Measurements from ENCODE around the gene BCAS1. TPM values are rescaled to one million over a fixed set of nuclear protein-coding genes. Genes with fewer than 3 reads are reported as not detected.
"Not testable (repeated sequence)": the region's sequence is repeated elsewhere in the genome, so short reads cannot be mapped to it uniquely, and the experiment has no call there.

BCAS1 gene
- polyA plus RNA-seq, 4 donors = 0.66 to 6.2 (median 4.4) TPM

GRCh38 chr20:53932655-53933192 lies 137.7 kb downstream of the BCAS1 start:
- not testable (repeated sequence) for DNase-seq (ENCODE audit: low read depth in 4 of 4, low spot score in 3 of 4)

GRCh38 chr20:53931597-53931996 lies 138.8 kb downstream of the BCAS1 start:
- DNase-seq (ENCODE audit: low read depth in 4 of 4, low spot score in 3 of 4) = no peak

GRCh38 chr20:53930651-53931504 lies 139.5 kb downstream of the BCAS1 start:
- no peak for DNase-seq (ENCODE audit: low read depth in 4 of 4, low spot score in 3 of 4)

GRCh38 chr20:53929974-53930650 lies 140.3 kb downstream of the BCAS1 start:
- DNase-seq (ENCODE audit: low read depth in 4 of 4, low spot score in 3 of 4) = no peak

- no peak for DNase-seq (ENCODE audit: low read depth in 4 of 4, low spot score in 3 of 4)
Measured at GRCh38 chr20:53929399-53929798, 141.0 kb downstream of the BCAS1 start.

DNA sequence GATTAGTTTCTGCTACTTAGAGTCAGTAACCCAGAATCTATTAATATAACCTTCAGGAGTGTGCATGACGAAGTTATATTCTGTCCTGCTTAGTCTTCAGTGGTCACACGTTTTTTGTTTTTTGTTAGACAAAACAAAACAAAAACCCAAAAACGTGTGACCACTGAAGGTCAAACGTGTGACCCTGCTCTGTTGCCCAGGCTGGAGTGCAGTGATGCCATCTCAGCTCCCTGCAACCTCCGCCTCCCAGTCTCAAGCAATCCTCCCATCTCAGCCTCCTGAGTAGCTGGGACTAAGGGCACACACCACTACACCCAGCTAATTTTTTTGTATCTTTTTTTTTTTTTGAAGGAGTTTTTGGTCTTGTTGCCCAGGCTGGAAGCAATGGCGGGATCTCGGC lies 142.4 kb downstream of the BCAS1 start:
- no peak for DNase-seq (ENCODE audit: low read depth in 4 of 4, low spot score in 3 of 4)

DNA sequence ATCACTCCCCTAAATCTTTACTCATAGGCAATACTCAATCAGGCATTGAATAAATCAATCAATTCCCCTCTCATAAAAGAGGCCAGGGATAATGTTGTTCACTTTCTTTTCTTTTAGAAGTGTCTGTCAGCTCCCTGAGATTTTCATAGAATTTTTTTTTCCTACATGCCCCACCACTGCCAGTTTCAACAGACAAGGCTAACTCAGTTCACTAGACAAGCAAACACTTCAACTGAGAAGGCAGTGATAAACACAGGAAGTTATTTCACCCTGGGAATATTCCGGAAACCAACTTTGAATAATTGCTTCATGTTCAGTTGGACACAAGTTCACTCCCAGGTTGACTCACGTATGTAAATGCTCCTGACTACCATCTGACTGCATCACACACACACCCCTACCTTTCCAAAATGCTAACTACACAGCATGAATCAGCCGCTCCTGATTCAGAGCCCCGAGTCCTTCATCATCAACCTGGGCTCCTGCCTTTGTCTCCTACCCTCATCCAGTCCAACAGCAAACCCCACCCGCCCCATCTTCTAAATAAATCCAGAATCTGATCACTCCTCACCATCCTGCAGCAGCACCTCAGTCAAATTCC lies 143.9 kb downstream of the BCAS1 start:
- no peak for DNase-seq (ENCODE audit: low read depth in 4 of 4, low spot score in 3 of 4)

DNA sequence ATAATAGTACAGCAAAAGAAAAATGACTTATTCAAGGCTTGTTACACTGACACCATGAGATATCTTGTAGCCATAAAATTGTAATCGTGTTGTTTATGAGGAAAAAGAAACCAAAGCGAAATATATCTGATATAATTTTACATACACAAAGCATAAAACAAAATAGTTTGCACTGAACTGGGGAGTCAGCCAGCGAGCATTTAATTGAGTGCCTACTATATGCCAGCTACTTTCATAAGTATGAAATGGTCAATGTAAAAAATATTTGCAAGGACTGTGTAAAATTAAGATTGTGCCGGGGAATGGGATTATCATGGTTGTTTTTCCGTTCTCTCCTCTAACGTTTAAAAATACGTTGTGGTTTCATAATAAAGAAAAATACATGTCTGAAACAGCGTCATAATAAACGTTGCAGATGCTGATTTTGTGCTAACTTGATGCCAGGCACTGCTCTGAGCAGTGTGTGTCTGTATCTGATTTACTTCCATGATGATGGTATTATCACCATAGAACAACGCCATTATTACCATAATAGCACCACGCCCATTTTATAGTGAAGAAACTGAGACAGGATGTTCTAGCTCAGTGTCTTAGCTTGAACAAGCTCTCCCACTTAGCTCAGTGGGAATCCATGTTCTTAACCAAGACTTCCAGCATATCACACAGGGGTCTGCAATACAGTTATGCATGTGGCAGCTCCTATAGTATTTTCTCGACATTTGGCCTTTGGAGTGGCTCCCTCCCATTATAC lies 144.6 kb downstream of the BCAS1 start:
- no peak for DNase-seq (ENCODE audit: low read depth in 4 of 4, low spot score in 3 of 4)

DNA sequence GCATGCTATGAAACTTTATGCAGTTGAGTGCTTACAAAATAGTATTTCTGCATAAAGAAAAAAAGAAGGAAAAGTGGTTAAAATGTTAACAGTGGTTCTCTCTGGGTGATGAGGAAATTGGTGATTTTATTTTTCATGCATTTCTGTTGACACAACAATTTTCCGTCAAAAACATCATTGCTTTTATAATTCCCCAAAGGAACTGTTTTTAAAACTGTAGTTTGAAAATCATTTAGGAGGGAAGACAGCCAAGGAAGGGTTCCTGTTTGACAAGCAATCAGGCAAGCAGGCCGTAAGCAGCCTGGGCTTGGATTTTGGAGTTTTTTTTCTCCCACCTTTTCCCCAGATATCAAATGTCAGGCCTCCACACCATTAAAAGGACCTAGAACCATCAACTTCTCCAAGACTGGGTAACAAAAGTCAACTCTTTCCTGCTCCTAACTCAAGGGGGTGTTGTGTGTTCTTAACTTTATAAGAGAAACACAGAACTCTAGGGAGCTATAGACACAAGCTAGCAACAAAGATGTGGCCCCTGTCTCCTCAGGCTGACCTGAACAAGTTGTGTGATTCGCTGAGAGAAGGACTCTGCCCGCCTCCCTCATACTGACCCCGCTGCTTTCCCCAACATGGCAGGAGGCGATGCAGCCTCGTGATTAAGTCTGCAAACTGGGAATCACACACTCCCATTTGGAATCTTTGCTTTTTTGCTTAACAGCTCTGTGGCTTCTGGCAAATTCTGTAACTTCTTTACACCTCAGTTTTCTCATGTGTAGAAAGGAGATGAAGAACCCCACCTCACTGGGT lies 146.6 kb downstream of the BCAS1 start:
- DNase-seq (ENCODE audit: low read depth in 4 of 4, low spot score in 3 of 4) = no peak

DNA sequence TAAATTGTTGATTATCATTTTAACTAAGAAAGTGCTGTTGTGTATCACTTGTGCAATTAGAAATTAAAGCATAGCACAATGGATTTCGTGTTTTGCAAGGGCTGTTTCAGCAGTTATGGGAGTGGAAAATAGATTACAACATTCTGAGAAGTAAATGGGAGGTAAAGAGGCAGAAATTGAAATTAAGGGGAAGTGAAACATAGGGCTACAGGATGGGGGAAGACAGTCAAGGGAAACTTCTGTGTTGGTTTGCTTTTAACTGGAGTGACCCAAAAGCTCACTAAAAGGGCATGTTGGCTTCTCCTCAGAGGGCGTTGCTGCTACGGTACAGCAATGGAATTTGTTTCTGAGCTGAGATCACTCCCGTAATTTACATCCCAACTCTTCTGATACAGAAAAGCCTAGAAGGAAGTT lies 147.5 kb downstream of the BCAS1 start:
- no peak for DNase-seq (ENCODE audit: low read depth in 4 of 4, low spot score in 3 of 4)

DNA sequence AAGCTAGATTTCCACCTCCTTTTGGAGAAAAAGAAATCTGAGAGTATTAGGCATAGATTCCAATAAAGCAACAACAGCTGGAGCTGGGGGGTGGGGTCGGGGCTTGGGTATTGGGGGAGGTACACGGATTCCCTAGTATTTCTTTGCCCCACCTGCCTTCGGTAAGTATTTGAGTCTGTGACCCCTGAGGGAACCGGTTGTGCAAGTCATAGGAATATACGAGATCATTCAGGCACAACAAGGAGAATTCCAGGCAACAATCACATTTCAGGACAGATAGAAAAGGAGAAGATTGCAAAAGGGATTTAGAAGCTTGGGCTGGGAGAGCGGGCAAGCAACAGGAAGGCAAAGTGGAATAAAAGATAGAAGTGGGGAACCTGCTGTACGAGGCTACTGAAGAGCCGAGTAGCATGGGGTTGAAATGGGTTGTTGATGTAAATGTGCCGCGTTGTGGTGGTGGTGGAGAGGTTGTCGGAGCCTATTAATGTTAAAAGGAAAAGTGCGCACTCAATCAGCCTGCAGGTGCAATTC lies 148.9 kb downstream of the BCAS1 start:
- no peak for DNase-seq (ENCODE audit: low read depth in 4 of 4, low spot score in 3 of 4)

DNA sequence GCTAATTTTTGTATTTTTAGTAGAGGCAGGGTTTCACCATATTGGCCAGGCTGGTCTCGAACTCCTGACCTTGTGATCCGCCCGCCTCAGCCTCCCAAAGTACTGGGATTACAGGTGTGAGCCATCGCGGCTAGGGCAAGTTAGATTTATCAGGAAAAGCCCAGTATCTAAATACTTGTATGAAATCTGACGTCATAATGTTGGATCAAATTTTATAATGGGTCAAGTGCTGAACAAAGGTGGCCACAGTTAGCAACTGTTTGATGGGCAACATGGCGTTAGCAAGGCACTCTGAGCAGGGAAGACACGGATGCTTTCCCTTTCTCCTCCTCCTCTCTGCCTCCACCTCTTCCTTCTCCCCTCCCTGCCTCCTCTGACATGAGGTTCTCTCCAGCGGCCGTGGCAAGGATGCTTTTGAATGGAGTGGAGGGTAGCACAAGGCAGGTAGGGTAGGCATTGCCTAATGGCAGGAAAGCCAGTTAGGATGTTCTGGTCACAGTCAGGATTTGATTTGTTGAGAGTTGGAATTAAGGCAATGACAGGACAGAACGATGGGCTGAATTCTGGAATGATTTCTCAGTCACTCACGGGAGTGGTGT lies 149.6 kb downstream of the BCAS1 start:
- no peak for DNase-seq (ENCODE audit: low read depth in 4 of 4, low spot score in 3 of 4)

DNA sequence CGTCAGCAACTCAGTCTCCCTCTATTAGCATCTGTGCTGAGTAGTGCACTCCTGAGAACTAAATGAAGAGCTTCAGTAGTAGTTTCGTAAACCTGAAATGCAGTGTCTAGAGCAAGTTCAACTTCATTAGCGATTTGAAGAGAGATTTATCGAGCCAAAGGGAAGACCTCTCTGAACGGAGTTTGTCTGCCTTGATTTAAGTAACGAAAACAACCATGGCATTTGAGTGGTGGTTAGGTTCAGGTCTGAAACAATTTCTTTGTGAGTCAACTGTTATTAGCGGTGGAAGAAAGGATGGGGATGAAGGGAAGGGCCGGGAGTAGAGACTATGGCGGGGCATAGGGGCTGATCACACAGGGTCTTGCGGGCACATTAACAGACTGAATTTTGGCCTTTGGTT lies 150.5 kb downstream of the BCAS1 start:
- no peak for DNase-seq (ENCODE audit: low read depth in 4 of 4, low spot score in 3 of 4)

DNA sequence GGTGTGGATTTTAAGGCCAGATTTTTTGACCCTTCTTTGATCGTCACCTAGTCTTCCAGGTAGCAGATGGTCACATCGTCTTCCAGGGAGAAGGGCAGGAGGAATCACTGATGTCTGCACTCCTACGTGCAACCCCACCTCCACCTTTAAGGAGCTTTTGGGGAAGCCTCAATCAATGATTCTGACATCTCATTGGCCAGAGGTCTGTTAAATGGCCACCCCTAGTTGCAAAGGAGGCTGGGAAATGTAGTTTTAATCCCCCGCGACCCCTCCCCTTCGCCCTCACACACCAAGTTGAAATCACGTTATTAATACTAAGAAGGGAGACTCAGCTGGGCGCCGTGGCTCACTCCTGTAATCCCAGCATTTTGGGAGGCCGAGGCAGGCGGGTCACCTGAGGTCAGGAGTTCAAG lies 151.4 kb downstream of the BCAS1 start:
- no peak for DNase-seq (ENCODE audit: low read depth in 4 of 4, low spot score in 3 of 4)

DNA sequence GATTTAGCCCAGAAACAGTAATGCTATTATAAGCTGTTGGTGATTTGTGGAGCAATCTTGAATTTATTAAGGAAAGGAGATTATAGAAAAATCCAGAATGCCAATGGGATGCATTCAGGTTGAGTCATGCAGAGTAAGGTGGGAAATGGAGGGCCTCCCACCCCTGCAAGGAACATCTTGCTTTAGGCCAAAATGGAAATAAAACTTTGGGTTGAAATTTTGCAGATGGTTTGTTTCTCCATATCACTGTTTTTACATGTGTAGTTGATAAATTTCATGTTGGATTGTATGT lies 152.4 kb downstream of the BCAS1 start:
- DNase-seq (ENCODE audit: low read depth in 4 of 4, low spot score in 3 of 4) = no peak

DNA sequence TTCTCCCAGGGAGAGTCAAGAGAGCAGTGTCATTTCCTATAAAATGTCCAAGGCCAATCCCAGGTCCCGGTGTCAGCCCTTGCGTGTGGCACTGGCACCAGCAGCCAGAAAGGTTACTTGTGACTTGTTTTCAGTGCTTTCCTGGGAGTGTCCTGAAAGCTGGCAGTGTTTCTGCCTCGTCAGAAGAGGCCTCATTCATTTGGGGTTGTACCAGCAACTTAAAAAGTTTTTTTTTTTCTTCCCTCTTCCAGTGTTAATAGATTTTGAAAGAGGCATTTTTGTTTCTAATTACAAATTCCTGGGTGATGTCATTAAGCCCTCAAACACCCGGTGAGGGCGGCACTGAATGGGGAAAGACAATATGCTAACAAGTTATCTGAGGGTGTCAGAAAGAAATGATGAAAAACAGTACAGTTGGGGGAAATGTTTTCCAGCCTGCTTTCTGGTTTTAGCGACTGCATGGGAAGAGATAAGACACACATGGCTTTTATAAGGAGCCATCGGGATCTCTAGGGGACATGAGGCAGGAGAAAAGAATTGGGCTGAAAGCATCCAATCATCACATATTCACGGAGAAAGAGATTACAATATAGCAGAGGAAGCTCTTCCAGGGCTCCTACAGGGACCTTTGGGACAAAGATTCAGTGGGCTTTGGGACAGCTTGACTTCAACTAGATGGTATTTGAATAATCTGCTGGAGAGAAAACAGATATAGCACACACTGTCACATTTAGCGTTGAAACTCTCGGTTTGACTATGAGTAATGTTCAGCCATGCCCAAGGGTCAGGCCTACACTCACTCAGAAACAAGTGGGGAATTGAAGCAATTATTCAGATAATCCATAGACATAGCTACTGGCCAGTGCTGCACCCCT lies 153.0 kb downstream of the BCAS1 start:
- no peak for DNase-seq (ENCODE audit: low read depth in 4 of 4, low spot score in 3 of 4)

GRCh38 chr20:53916173-53916512 lies 154.3 kb downstream of the BCAS1 start:
- DNase-seq (ENCODE audit: low read depth in 4 of 4, low spot score in 3 of 4) = no peak

DNA sequence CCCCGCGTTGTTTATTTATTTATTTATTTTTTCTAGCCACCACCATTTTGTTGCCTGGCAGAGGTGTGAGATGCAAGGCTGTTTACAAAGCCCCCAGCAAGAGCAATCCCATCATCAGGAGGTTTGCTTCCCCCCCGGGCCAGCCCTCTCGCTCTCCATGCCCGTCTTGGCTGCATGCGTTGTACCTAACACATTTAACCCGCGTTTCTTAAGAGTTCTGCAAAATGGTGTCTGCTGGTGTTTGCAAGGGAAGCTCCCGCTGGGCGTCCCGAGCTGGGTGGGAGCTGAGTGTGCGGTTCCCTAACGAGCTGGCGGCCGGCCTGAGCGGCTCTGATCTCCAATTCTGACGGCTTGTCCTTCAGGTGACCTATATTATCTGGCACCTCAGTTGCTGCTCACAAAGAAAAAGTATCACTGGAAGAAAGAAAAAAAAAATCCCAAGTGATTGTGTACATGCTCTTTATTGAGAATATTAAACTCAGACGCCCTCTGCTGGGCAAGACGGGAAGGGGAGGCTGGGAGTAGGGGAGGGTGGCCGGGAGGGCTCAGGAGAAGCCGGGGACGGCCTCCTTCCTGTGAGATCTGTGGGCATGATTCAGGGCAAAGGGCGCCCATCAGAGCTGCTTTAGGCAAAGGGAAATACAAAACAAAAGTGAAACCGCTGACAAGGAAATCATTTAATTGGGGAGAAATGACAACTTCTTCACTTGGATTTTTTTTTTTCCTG lies 154.8 kb downstream of the BCAS1 start:
- peak; percentile 91 to 96 (median 92) for DNase-seq (ENCODE audit: low read depth in 4 of 4, low spot score in 3 of 4)

Data from left renal pelvis (tissue), 4 donors.